Panc1 (cell line): ENCODE data around the gene UCK1. TPM values are rescaled to one million over a fixed set of nuclear protein-coding genes. Genes with fewer than 3 reads are reported as not detected.
A peak's percentile ranks its signal among the peaks of the same experiment; 100 is the strongest.

Experiments
- ATAC-seq: fragments of 200-7000 bp; cut with Tn5 transposase; 2 replicates; pipeline ENCODE4 v1.9.1; 2020; ENCODE audit warnings: mild to moderate bottlenecking, moderate library complexity
- BruUV-seq: library from RNA; stranded (reverse); fragments of 400-500 nt; replicated peaks from 2 replicates; lab custom pipeline; 2021; lab: Mats Ljungman, UMichigan
- CTCF ChIA-PET: fragments of 300-600 bp; sonication (Branson Sonifier 250); formaldehyde crosslinking; loops from one replicate; lab custom pipeline; 2022; ENCODE audit warnings: antibody characterized with exemption; lab: Charles Lee
- POLR2A ChIA-PET: fragments of 300-600 bp; sonication (Branson Sonifier 250); formaldehyde crosslinking; loops from one replicate; lab custom pipeline; 2022; ENCODE audit warnings: antibody characterized with exemption; lab: Charles Lee
- DNase-seq: peaks from one replicate; pipeline ENCODE4 v3.0.0-alpha.2; 2010; ENCODE audit warnings: low read depth, low spot score
- H3K27ac ChIP-seq: 2 replicates; pipeline ENCODE4 v1.5.1; 2011; ENCODE audit warnings: mild to moderate bottlenecking, low read length, inconsistent platforms
- H3K27me3 ChIP-seq: fragments of 200-500 bp; sonication (Bioruptor generic); 2 replicates; pipeline ENCODE4 v1.6.0; 2014; ENCODE audit warnings: low read length, inconsistent platforms; ENCODE audit not compliant: control insufficient read depth, insufficient read depth
- H3K36me3 ChIP-seq: fragments of 200-500 bp; sonication (Bioruptor generic); 2 replicates; pipeline ENCODE4 v1.5.1; 2014; ENCODE audit warnings: inconsistent platforms, mild to moderate bottlenecking, low read length, moderate library complexity; ENCODE audit not compliant: control insufficient read depth, insufficient read depth
- H3K4me1 ChIP-seq: 2 replicates; pipeline ENCODE4 v1.5.1; 2011; ENCODE audit warnings: inconsistent platforms, mild to moderate bottlenecking, low read length, moderate library complexity; ENCODE audit not compliant: control insufficient read depth, insufficient read depth
- H3K4me3 ChIP-seq, 2 experiments: 2 replicates each; pipeline ENCODE4 v1.5.1; 2011 to 2012; ENCODE audit warnings: low read depth in 2 of 2, low read length in 2 of 2, mild to moderate bottlenecking in 2 of 2, inconsistent platforms in 1 of 2, moderate library complexity in 1 of 2
- H3K9me3 ChIP-seq: fragments of 200-500 bp; sonication (Bioruptor generic); 2 replicates; pipeline ENCODE4 v1.5.1; 2014; ENCODE audit warnings: low read depth, mild to moderate bottlenecking, inconsistent platforms, low read length, moderate library complexity; ENCODE audit not compliant: control insufficient read depth, insufficient read depth
- POLR2AphosphoS5 ChIP-seq: IDR thresholded peaks from 2 replicates; pipeline ENCODE4 v1.6.1; 2012; ENCODE audit warnings: mild to moderate bottlenecking, low read depth, low read length, moderate library complexity
- REST ChIP-seq, 2 experiments: IDR thresholded peaks; 2 replicates each; pipeline ENCODE4 v1.6.1; 2011 to 2012; ENCODE audit warnings: low read depth in 2 of 2, control low read depth in 1 of 2, low read length in 1 of 2, mild to moderate bottlenecking in 1 of 2, moderate library complexity in 1 of 2; ENCODE audit not compliant: insufficient read depth in 1 of 2
- SIN3A ChIP-seq: IDR thresholded peaks from 2 replicates; pipeline ENCODE4 v1.6.1; 2012; ENCODE audit warnings: low read depth, mild to moderate bottlenecking, low read length, moderate library complexity, borderline replicate concordance; ENCODE audit not compliant: insufficient read depth
- TCF7L2 ChIP-seq: IDR thresholded peaks from 2 replicates; pipeline ENCODE4 v1.6.1; 2011; ENCODE audit warnings: mild to moderate bottlenecking, low read depth, low read length, inconsistent platforms
- in situ Hi-C: cut with HindIII; loops from 2 replicates; pipeline ENCODE4 v1.10.0; 2016; ENCODE audit warnings: low sequenced_read_pairs, low pct_unique_long_range_greater_than_20kb
- intact Hi-C: fragments of 100-400 bp; cut with micrococcal nuclease; formaldehyde crosslinking; loops from one replicate; pipeline ENCODE4 v1.10.0; 2022; ENCODE audit not compliant: unreplicated experiment
- total RNA-seq: library from RNA; stranded (reverse); gene quantifications from one replicate; pipeline ENCODE4 v1.2.1, GENCODE V29; 2021; ENCODE audit not compliant: unreplicated experiment
- TF ChIP-seq, protein P1 (sequence below): fragments of 450-650 bp; IDR thresholded peaks from 2 replicates; pipeline ENCODE4 v1.5.1; 2017; ENCODE audit warnings: mild to moderate bottlenecking

UCK1 gene
- total RNA-seq, 1 experiment from 2014 or later, result 30.2 TPM

GRCh38 chr9:131476777-131477345, 54.2 kb downstream of the UCK1 start:
- CTCF ChIA-PET, result no interaction called here
- Histone ChIP-seq H3K36me3 (peaks cover 25% of the 10 kb centered on the region), H3K27ac (no peak overlapping the region), H3K4me1 (no peaks in the 10 kb centered on the region), H3K27me3 (no peaks in the 10 kb centered on the region), H3K4me3 (no peak overlapping the region), H3K9me3 (no peaks in the 10 kb centered on the region)
- POLR2A ChIA-PET, result no interaction called here
- in situ Hi-C loops, result no loop called here
- ATAC-seq (no peak), DNase-seq (no peak)
- intact Hi-C loops, result no loop called here
- BruUV-seq, result no TSS peak
- TF ChIP-seq POLR2AphosphoS5 (no peak), REST (IDR thresholded peaks at IDR 0.05; ENCODE audit: insufficient read depth in 1 of 2, low read depth in 2 of 2, low read length in 1 of 2) (no peak), SIN3A (no peak), TCF7L2 (no peak)
- TF ChIP-seq, protein P1, sequence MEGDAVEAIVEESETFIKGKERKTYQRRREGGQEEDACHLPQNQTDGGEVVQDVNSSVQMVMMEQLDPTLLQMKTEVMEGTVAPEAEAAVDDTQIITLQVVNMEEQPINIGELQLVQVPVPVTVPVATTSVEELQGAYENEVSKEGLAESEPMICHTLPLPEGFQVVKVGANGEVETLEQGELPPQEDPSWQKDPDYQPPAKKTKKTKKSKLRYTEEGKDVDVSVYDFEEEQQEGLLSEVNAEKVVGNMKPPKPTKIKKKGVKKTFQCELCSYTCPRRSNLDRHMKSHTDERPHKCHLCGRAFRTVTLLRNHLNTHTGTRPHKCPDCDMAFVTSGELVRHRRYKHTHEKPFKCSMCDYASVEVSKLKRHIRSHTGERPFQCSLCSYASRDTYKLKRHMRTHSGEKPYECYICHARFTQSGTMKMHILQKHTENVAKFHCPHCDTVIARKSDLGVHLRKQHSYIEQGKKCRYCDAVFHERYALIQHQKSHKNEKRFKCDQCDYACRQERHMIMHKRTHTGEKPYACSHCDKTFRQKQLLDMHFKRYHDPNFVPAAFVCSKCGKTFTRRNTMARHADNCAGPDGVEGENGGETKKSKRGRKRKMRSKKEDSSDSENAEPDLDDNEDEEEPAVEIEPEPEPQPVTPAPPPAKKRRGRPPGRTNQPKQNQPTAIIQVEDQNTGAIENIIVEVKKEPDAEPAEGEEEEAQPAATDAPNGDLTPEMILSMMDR, result no peak

GRCh38 chr9:131475956-131476776, 54.9 kb downstream of the UCK1 start:
- POLR2A ChIA-PET, result no interaction called here
- BruUV-seq, result no TSS peak
- Histone ChIP-seq H3K36me3 (peaks cover 30% of the 10 kb centered on the region), H3K9me3 (no peaks in the 10 kb centered on the region), H3K4me1 (no peaks in the 10 kb centered on the region), H3K27me3 (no peaks in the 10 kb centered on the region), H3K27ac (no peak overlapping the region), H3K4me3 (no peak overlapping the region)
- CTCF ChIA-PET, result no interaction called here
- 0 out of 2 replicates have a peak, but pooled peaks have one; percentile 54 for ATAC-seq
- intact Hi-C loops, result no loop called here
- in situ Hi-C loops, result no loop called here
- no peak for DNase-seq
- TF ChIP-seq POLR2AphosphoS5, result no peak
- TF ChIP-seq, protein P1, result peak; percentile 65
